Endothelial cell of umbilical vein (primary cell): ENCODE data around the gene SERGEF. TPM values are rescaled to one million over a fixed set of nuclear protein-coding genes. Genes with fewer than 3 reads are reported as not detected.
"Not testable (repeated sequence)": the region's sequence is repeated elsewhere in the genome, so short reads cannot be mapped to it uniquely, and the experiment has no call there.

Experiments
- BruUV-seq: library from RNA; stranded (reverse); fragments of 400-500 nt; replicated peaks from 2 replicates; lab custom pipeline; 2021; lab: Mats Ljungman, UMichigan
- CTCF ChIA-PET: fragments of 300-600, 350-600 bp; sonication (Branson Sonifier 250); formaldehyde crosslinking; loops from one replicate; lab custom pipeline; 2021; ENCODE audit warnings: antibody characterized with exemption, inconsistent platforms; lab: Charles Lee
- POLR2A ChIA-PET: fragments of 300-600, 350-600 bp; sonication (Branson Sonifier 250); formaldehyde crosslinking; loops from one replicate; lab custom pipeline; 2021; ENCODE audit warnings: antibody characterized with exemption, inconsistent platforms; lab: Charles Lee
- DNase-seq: peaks from one replicate; pipeline ENCODE4 v3.0.0-alpha.2; 2011; ENCODE audit warnings: low read depth, low spot score
- FAIRE-seq: peaks from 2 replicates; lab custom pipeline; 2011; peaks lifted over from hg19 to GRCh38; lab: Jason Lieb, UNC
- H2AFZ ChIP-seq: 2 replicates; pipeline ENCODE4 v1.6.0; 2012; ENCODE audit warnings: low read depth, low read length, control low read depth, inconsistent platforms
- H3K27ac ChIP-seq: 2 replicates; pipeline ENCODE4 v1.5.1; 2011; ENCODE audit warnings: low read depth, mild to moderate bottlenecking, control low read depth, low read length, moderate library complexity; ENCODE audit not compliant: insufficient read depth
- H3K27me3 ChIP-seq, 2 experiments: 2 replicates each; pipeline versions ENCODE4 v1.6.0 to v1.6.1; 2011; ENCODE audit warnings: low read length in 2 of 2, mixed read lengths in 1 of 2; ENCODE audit not compliant: control insufficient read depth in 2 of 2, insufficient read depth in 2 of 2
- H3K36me3 ChIP-seq, 2 experiments: 2 replicates in 1 of 2; 3 replicates in 1 of 2; pipeline ENCODE4 v1.5.1; 2011; ENCODE audit warnings: low read length in 2 of 2, mild to moderate bottlenecking in 1 of 2, moderate library complexity in 1 of 2; ENCODE audit not compliant: control insufficient read depth in 2 of 2, insufficient read depth in 2 of 2; ENCODE audit errors: extremely low read depth in 1 of 2
- H3K4me1 ChIP-seq: 3 replicates; pipeline ENCODE4 v1.5.1; 2011; ENCODE audit warnings: mild to moderate bottlenecking, low read length; ENCODE audit not compliant: control insufficient read depth, insufficient read depth; ENCODE audit errors: extremely low read depth
- H3K4me2 ChIP-seq: 2 replicates; pipeline ENCODE4 v1.6.1; 2011; ENCODE audit warnings: low read length, control low read depth, mixed read lengths; ENCODE audit not compliant: insufficient read depth
- H3K4me3 ChIP-seq, 3 experiments: fragments of 200-600 bp in 1 of 3; sonication (generic), shearing (Covaris generic) in 1 of 3; replicated peaks in 1 of 3; 2 replicates each; pipeline ENCODE4 v1.5.1; 2011 to 2016; ENCODE audit warnings: control low read depth in 3 of 3, low read length in 3 of 3, mild to moderate bottlenecking in 2 of 3, inconsistent platforms in 1 of 3, low read depth in 1 of 3, moderate library complexity in 1 of 3; ENCODE audit not compliant: insufficient read depth in 1 of 3
- H3K79me2 ChIP-seq: 2 replicates; pipeline ENCODE4 v1.6.0; 2012; ENCODE audit warnings: low read length, inconsistent platforms; ENCODE audit not compliant: control insufficient read depth, insufficient read depth
- H3K9ac ChIP-seq: replicated peaks from 2 replicates; pipeline ENCODE3; 2011; ENCODE audit warnings: low read length, control low read depth; ENCODE audit not compliant: insufficient read depth; ENCODE audit errors: extremely low read depth
- H3K9me1 ChIP-seq: replicated peaks from 3 replicates; pipeline ENCODE4 v1.6.0; 2011; ENCODE audit warnings: mild to moderate bottlenecking, low read length; ENCODE audit not compliant: control insufficient read depth, insufficient read depth; ENCODE audit errors: extremely low read depth
- H3K9me3 ChIP-seq: replicated peaks from 2 replicates; pipeline ENCODE4 v1.5.1; 2012; ENCODE audit warnings: low read length, inconsistent platforms; ENCODE audit not compliant: control insufficient read depth, insufficient read depth
- H4K20me1 ChIP-seq: replicated peaks from 2 replicates; pipeline ENCODE3; 2011; ENCODE audit warnings: mild to moderate bottlenecking, low read length; ENCODE audit not compliant: control insufficient read depth, insufficient read depth; ENCODE audit errors: extremely low read depth
- FOS ChIP-seq: IDR thresholded peaks from 2 replicates; pipeline ENCODE4 v1.6.1; 2011; ENCODE audit warnings: mild to moderate bottlenecking, low read length, moderate library complexity, borderline replicate concordance; ENCODE audit not compliant: insufficient read depth
- dilution Hi-C: fragments of 300-500 bp; cut with MboI; formaldehyde crosslinking; loops from one replicate; pipeline ENCODE4 v1.15.0; 2019; ENCODE audit warnings: low sequenced_read_pairs; ENCODE audit not compliant: extremely low pct_ligation_motif_present
- intact Hi-C: fragments of 100-400 bp; cut with micrococcal nuclease; formaldehyde crosslinking; loops from one replicate; pipeline ENCODE4 v1.10.0; 2022
- polyA plus RNA-seq, 4 experiments: library from polyadenylated mRNA; depleted of rRNA in 3 of 4; stranded (reverse) in 3 of 4; unstranded in 1 of 4; fragments of >200 nt; gene quantifications; 2 replicates each; pipeline versions ENCODE4 v1.2.1 to v1.2.3, GENCODE V29; 2011 to 2012; ENCODE audit warnings: missing spikeins in 1 of 4
- total RNA-seq: library from RNA; stranded (reverse); gene quantifications from 2 replicates; pipeline ENCODE4 v1.2.3, GENCODE V29; 2021
- TF ChIP-seq, protein P1 (sequence below): IDR thresholded peaks from 2 replicates; pipeline ENCODE4 v1.6.1; 2011; ENCODE audit not compliant: insufficient read depth, insufficient read length
- TF ChIP-seq, protein P2 (sequence below), 2 donors: IDR thresholded peaks; 1 replicate in 1 of 2; 2 replicates in 1 of 2; pipeline ENCODE4 v1.5.1; 2011; ENCODE audit warnings: low read length in 2 of 2, mild to moderate bottlenecking in 2 of 2, moderate library complexity in 2 of 2, control low read depth in 1 of 2, inconsistent platforms in 1 of 2, low read depth in 1 of 2; ENCODE audit not compliant: insufficient read depth in 1 of 2; ENCODE audit errors: extremely low read depth in 1 of 2

Gene SERGEF
- total and polyA plus RNA-seq, 2 donors (not counting 3 experiments of a cell fraction or from before 2014, with no cell fraction given) = 8.7 to 16.7 TPM

DNA sequence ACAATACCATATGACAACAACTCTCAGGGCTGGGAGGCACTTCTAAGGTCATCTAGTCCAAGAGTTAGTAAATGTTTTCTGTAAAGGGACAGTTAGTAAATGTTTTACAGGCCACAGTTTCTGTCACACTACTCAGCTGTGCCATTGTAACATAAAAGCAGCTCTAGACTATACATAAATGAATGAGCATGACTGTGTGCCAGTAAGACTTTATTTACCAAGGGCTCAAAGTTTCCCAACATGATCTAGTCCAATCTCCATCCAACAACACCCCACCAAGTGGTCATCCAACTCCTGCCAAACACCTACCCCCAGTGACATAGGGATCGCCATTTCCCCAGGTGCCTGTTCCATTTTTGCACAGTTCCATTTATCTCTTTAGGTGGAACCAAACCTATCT lies 12.1 kb downstream of the SERGEF start:
- H3K9me1 ChIP-seq = no peaks in the 10 kb centered on the region
- dilution Hi-C loops = no loop called here
- no peak for DNase-seq
- no peaks in the 10 kb centered on the region for H3K79me2 ChIP-seq
- H3K9ac ChIP-seq = no peak overlapping the region
- FAIRE-seq = no peak
- no peaks in the 10 kb centered on the region for H3K4me1 ChIP-seq
- H3K9me3 ChIP-seq = no peaks in the 10 kb centered on the region
- no peak overlapping the region for H3K4me3 ChIP-seq
- H4K20me1 ChIP-seq = no peaks in the 10 kb centered on the region
- H2AFZ ChIP-seq = no peak overlapping the region
- H3K27ac ChIP-seq = no peak overlapping the region
- no peaks in the 10 kb centered on the region for H3K27me3 ChIP-seq
- H3K4me2 ChIP-seq = no peak overlapping the region
- intact Hi-C loops = no loop called here
- CTCF ChIA-PET = interaction anchor here (1.2 to 2.2 kb wide), 3 partner anchors 16 to 203 kb away, joined by 3 to 9 read pairs (median 4); no protein-coding TSS in a partner anchor
- H3K36me3 ChIP-seq = no peaks in the 10 kb centered on the region
- POLR2A ChIA-PET = no interaction called here
- BruUV-seq = no TSS peak
- TF ChIP-seq, protein P1, sequence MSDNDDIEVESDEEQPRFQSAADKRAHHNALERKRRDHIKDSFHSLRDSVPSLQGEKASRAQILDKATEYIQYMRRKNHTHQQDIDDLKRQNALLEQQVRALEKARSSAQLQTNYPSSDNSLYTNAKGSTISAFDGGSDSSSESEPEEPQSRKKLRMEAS = no peak
- TF ChIP-seq, protein P2, sequence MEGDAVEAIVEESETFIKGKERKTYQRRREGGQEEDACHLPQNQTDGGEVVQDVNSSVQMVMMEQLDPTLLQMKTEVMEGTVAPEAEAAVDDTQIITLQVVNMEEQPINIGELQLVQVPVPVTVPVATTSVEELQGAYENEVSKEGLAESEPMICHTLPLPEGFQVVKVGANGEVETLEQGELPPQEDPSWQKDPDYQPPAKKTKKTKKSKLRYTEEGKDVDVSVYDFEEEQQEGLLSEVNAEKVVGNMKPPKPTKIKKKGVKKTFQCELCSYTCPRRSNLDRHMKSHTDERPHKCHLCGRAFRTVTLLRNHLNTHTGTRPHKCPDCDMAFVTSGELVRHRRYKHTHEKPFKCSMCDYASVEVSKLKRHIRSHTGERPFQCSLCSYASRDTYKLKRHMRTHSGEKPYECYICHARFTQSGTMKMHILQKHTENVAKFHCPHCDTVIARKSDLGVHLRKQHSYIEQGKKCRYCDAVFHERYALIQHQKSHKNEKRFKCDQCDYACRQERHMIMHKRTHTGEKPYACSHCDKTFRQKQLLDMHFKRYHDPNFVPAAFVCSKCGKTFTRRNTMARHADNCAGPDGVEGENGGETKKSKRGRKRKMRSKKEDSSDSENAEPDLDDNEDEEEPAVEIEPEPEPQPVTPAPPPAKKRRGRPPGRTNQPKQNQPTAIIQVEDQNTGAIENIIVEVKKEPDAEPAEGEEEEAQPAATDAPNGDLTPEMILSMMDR (IDR thresholded peaks at IDR 0.05; ENCODE audit: extremely low read depth in 1 of 2, insufficient read depth in 1 of 2, low read depth in 1 of 2, low read length in 2 of 2) = no peak
- no peak for TF ChIP-seq FOS

DNA sequence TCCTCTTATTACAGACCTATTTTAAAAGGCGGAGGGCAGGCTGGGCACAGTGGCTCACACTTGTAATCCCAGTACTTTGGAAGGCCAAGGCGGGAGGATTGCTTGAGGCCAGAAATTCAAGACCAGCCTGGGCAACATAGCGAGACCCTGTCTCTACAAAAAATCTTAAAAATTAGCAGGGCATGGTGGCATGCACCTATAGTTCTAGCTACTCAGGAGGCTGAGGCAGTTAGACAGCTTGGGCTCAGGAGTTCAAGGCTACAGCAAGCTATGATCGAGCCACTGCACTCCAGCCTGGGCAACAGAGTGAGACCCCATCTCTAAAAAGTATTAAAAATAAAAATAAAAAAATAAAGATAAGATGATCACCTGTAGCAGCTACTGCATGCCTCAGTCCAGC lies 12.7 kb downstream of the SERGEF start:
- dilution Hi-C loops, POLR2A ChIA-PET, H3K36me3 ChIP-seq, H4K20me1 ChIP-seq, BruUV-seq, H3K4me1 ChIP-seq, H3K27ac ChIP-seq, H3K9me3 ChIP-seq, H3K9ac ChIP-seq, H3K4me2 ChIP-seq, H3K27me3 ChIP-seq, DNase-seq, H3K9me1 ChIP-seq, H3K4me3 ChIP-seq, H2AFZ ChIP-seq, FAIRE-seq, H3K79me2 ChIP-seq, intact Hi-C loops: not testable (repeated sequence)
- CTCF ChIA-PET = interaction anchor here (1.2 to 2.2 kb wide), 4 partner anchors 9 to 204 kb away, joined by 3 to 9 read pairs (median 6); no protein-coding TSS in a partner anchor
